IMR-90 (cell line): Measurements from ENCODE around the gene LCA5L. TPM values are rescaled to one million over a fixed set of nuclear protein-coding genes. Genes with fewer than 3 reads are reported as not detected.

Source experiments
- ATAC-seq: fragments of 200-7000 bp; cut with Tn5 transposase; 2 replicates; pipeline ENCODE4 v1.9.1; 2020; ENCODE audit warnings: low read depth, mild to moderate bottlenecking, moderate library complexity
- BruUV-seq: library from RNA; stranded (reverse); fragments of 400-500 nt; replicated peaks from 2 replicates; lab custom pipeline; 2021; lab: Mats Ljungman, UMichigan
- CTCF ChIA-PET: fragments of 300-600 bp; formaldehyde crosslinking; extraction: SDS; loops from one replicate; lab custom pipeline; 2021; ENCODE audit warnings: antibody characterized with exemption; lab: Yijun Ruan, JAX
- POLR2A ChIA-PET: fragments of 300-600 bp; sonication (Branson Sonifier 250); formaldehyde crosslinking; loops from one replicate; lab custom pipeline; 2022; ENCODE audit warnings: antibody characterized with exemption; ENCODE audit not compliant: unreplicated experiment; lab: Charles Lee
- DNase-seq: peaks from one replicate; pipeline ENCODE4 v3.0.0; 2013
- H2AFZ ChIP-seq: replicated peaks from 2 replicates; pipeline ENCODE3; 2013; ENCODE audit warnings: low read length, mild to moderate bottlenecking; ENCODE audit not compliant: poor library complexity
- H2AK5ac ChIP-seq: 2 replicates; pipeline ENCODE4 v1.6.1; 2013; ENCODE audit warnings: low read depth, low read length, inconsistent platforms
- H2AK9ac ChIP-seq: replicated peaks from 2 replicates; pipeline ENCODE3; 2013; ENCODE audit warnings: mild to moderate bottlenecking, low read depth, low read length, moderate library complexity; ENCODE audit not compliant: poor library complexity
- H2BK120ac ChIP-seq: 2 replicates; pipeline ENCODE4 v1.6.1; 2013; ENCODE audit warnings: low read depth, low read length, inconsistent platforms
- H2BK15ac ChIP-seq: 3 replicates; pipeline ENCODE4 v1.6.1; 2013; ENCODE audit warnings: low read depth, low read length, inconsistent platforms
- H2BK20ac ChIP-seq: 2 replicates; pipeline ENCODE4 v1.6.1; 2013; ENCODE audit warnings: low read depth, mild to moderate bottlenecking, inconsistent platforms, low read length, moderate library complexity
- H2BK5ac ChIP-seq: 2 replicates; pipeline ENCODE4 v1.6.1; 2013; ENCODE audit warnings: mild to moderate bottlenecking, low read depth, low read length, inconsistent platforms; ENCODE audit not compliant: poor library complexity, severe bottlenecking
- H3K14ac ChIP-seq: replicated peaks from 2 replicates; pipeline ENCODE4 v1.6.1; 2013; ENCODE audit warnings: low read depth, low read length, inconsistent platforms
- H3K18ac ChIP-seq: 2 replicates; pipeline ENCODE4 v1.6.1; 2013; ENCODE audit warnings: low read depth, low read length, control low read depth
- H3K23ac ChIP-seq: 2 replicates; pipeline ENCODE4 v1.6.1; 2013; ENCODE audit warnings: low read depth, low read length, inconsistent platforms
- H3K27ac ChIP-seq: 2 replicates; pipeline ENCODE4 v1.5.1; 2013; ENCODE audit warnings: mild to moderate bottlenecking, control low read depth, low read length; ENCODE audit not compliant: insufficient read depth
- H3K27me3 ChIP-seq: 2 replicates; pipeline ENCODE4 v1.6.1; 2013; ENCODE audit warnings: low read length; ENCODE audit not compliant: control insufficient read depth, insufficient read depth
- H3K36me3 ChIP-seq: 2 replicates; pipeline ENCODE4 v1.6.1; 2013; ENCODE audit warnings: low read length, mixed read lengths; ENCODE audit not compliant: control insufficient read depth, insufficient read depth
- H3K4ac ChIP-seq: 2 replicates; pipeline ENCODE4 v1.6.1; 2013; ENCODE audit warnings: low read depth, low read length, inconsistent platforms
- H3K4me1 ChIP-seq: 2 replicates; pipeline ENCODE4 v1.6.1; 2013; ENCODE audit warnings: low read length, mixed read lengths; ENCODE audit not compliant: control insufficient read depth, insufficient read depth
- H3K4me2 ChIP-seq: 2 replicates; pipeline ENCODE4 v1.6.1; 2013; ENCODE audit warnings: low read depth, mild to moderate bottlenecking, control low read depth, low read length, moderate library complexity
- H3K4me3 ChIP-seq: 2 replicates; pipeline ENCODE4 v1.5.1; 2013; ENCODE audit warnings: low read depth, mild to moderate bottlenecking, control low read depth, low read length, moderate library complexity; ENCODE audit not compliant: insufficient read depth
- H3K56ac ChIP-seq: 2 replicates; pipeline ENCODE4 v1.6.1; 2013; ENCODE audit warnings: low read length, inconsistent platforms; ENCODE audit not compliant: insufficient read depth; ENCODE audit errors: extremely low read depth
- H3K79me1 ChIP-seq, 2 experiments: 2 replicates each; pipeline ENCODE4 v1.6.1; 2013; ENCODE audit warnings: low read length in 2 of 2, inconsistent platforms in 1 of 2, low read depth in 1 of 2
- H3K9ac ChIP-seq: 2 replicates; pipeline ENCODE4 v1.6.1; 2013; ENCODE audit warnings: low read depth, low read length, control low read depth
- H3K9me1 ChIP-seq: 2 replicates; pipeline ENCODE4 v1.6.1; 2013; ENCODE audit warnings: low read length, inconsistent platforms; ENCODE audit not compliant: insufficient read depth
- H3K9me3 ChIP-seq: 2 replicates; pipeline ENCODE4 v1.6.1; 2013; ENCODE audit warnings: low read length; ENCODE audit not compliant: control insufficient read depth, insufficient read depth
- H4K20me1 ChIP-seq: 2 replicates; pipeline ENCODE4 v1.6.1; 2013; ENCODE audit warnings: low read length, inconsistent platforms; ENCODE audit not compliant: insufficient read depth
- H4K5ac ChIP-seq: 2 replicates; pipeline ENCODE4 v1.6.1; 2013; ENCODE audit warnings: mild to moderate bottlenecking, low read depth, low read length, control low read depth
- H4K8ac ChIP-seq, 2 experiments: 2 replicates each; pipeline ENCODE4 v1.6.1; 2013; ENCODE audit warnings: low read depth in 2 of 2, low read length in 2 of 2, control low read depth in 1 of 2, inconsistent platforms in 1 of 2
- H4K91ac ChIP-seq: 2 replicates; pipeline ENCODE4 v1.6.1; 2013; ENCODE audit warnings: low read depth, low read length, inconsistent platforms; ENCODE audit not compliant: insufficient read depth
- BHLHE40 ChIP-seq: fragments of 150-350 bp; IDR thresholded peaks from 2 replicates; pipeline ENCODE4 v1.6.1; 2016; ENCODE audit warnings: mild to moderate bottlenecking, low read depth, low read length
- CEBPB ChIP-seq: IDR thresholded peaks from 2 replicates; pipeline ENCODE4 v1.6.1; 2012; ENCODE audit warnings: low read depth, low read length, improper control_type of control experiment
- CHD1 ChIP-seq: IDR thresholded peaks from 2 replicates; pipeline ENCODE4 v1.6.1; 2012; ENCODE audit warnings: low read depth, low read length, improper control_type of control experiment
- CTCF ChIP-seq: conservative IDR thresholded peaks from 2 replicates; pipeline ENCODE4 v1.5.1; 2012; ENCODE audit warnings: mild to moderate bottlenecking, low read depth, low read length, improper control_type of control experiment
- FOS ChIP-seq: fragments of 150-350 bp; IDR thresholded peaks from 2 replicates; pipeline ENCODE4 v1.6.1; 2016; ENCODE audit warnings: low read depth, low read length
- MAFK ChIP-seq: IDR thresholded peaks from 2 replicates; pipeline ENCODE4 v1.6.1; 2012; ENCODE audit warnings: low read depth, low read length, improper control_type of control experiment
- MAZ ChIP-seq: IDR thresholded peaks from 2 replicates; pipeline ENCODE4 v1.6.1; 2012; ENCODE audit warnings: low read depth, mild to moderate bottlenecking, low read length, improper control_type of control experiment, moderate library complexity, borderline replicate concordance
- MXI1 ChIP-seq: IDR thresholded peaks from 2 replicates; pipeline ENCODE4 v1.6.1; 2012; ENCODE audit warnings: low read depth, mild to moderate bottlenecking, low read length, moderate library complexity, borderline replicate concordance
- NFE2L2 ChIP-seq: fragments of 150-350 bp; IDR thresholded peaks from 2 replicates; pipeline ENCODE4 v1.6.1; 2016; ENCODE audit warnings: low read depth, mild to moderate bottlenecking, low read length
- POLR2A ChIP-seq: IDR thresholded peaks from 2 replicates; pipeline ENCODE4 v1.6.1; 2012; ENCODE audit warnings: mild to moderate bottlenecking, low read depth, low read length
- RAD21 ChIP-seq: IDR thresholded peaks from 2 replicates; pipeline ENCODE4 v1.6.1; 2012; ENCODE audit warnings: low read length, improper control_type of control experiment
- RCOR1 ChIP-seq: IDR thresholded peaks from 2 replicates; pipeline ENCODE4 v1.6.1; 2012; ENCODE audit warnings: mild to moderate bottlenecking, low read length, improper control_type of control experiment; ENCODE audit not compliant: insufficient replicate concordance
- RFX5 ChIP-seq: IDR thresholded peaks from 2 replicates; pipeline ENCODE4 v1.8.0; 2012; ENCODE audit warnings: low read depth, mild to moderate bottlenecking, low read length, moderate library complexity
- SMC3 ChIP-seq: fragments of 150-350 bp; IDR thresholded peaks from 2 replicates; pipeline ENCODE4 v1.6.1; 2016; ENCODE audit warnings: low read depth, mild to moderate bottlenecking, antibody characterized with exemption, low read length, moderate library complexity
- USF2 ChIP-seq: fragments of 150-350 bp; IDR thresholded peaks from 2 replicates; pipeline ENCODE4 v1.6.1; 2017; ENCODE audit warnings: mild to moderate bottlenecking, antibody characterized with exemption, low read length, low read depth
- WGBS, 2 experiments: methylation state at CpG; one replicate each; pipeline versions ENCODE4 v1.1.5 to v1.1.7; 2013; ENCODE audit warnings: missing lambda C conversion rate in 2 of 2; ENCODE audit not compliant: insufficient read length in 1 of 2; ENCODE audit errors: extremely low coverage in 2 of 2; 5-methylcytosine and 5-hydroxymethylcytosine counted together
- dilution Hi-C: fragments of 300-500 bp; cut with HindIII; formaldehyde crosslinking; loops from one replicate; pipeline ENCODE4 v1.14.3; 2018; ENCODE audit warnings: low sequenced_read_pairs; ENCODE audit not compliant: unreplicated experiment
- in situ Hi-C: fragments of 300-500 bp; cut with MboI; formaldehyde crosslinking; loops from 3 replicates; pipeline ENCODE4 v1.14.3; 2019; ENCODE audit warnings: low sequenced_read_pairs, inconsistent platforms, mixed read lengths
- intact Hi-C: fragments of 100-400 bp; cut with micrococcal nuclease; formaldehyde crosslinking; loops from 2 replicates; pipeline ENCODE4 v1.10.0; 2022
- polyA plus RNA-seq, 3 experiments: library from polyadenylated mRNA; depleted of rRNA; stranded (reverse); fragments of >200 nt; gene quantifications; 2 replicates each; pipeline ENCODE4 v1.2.3, GENCODE V29; 2012; ENCODE audit warnings: low replicate concordance in 1 of 3
- total RNA-seq: library from RNA; depleted of rRNA; stranded (reverse); fragments of >200 nt; gene quantifications from 2 replicates; pipeline ENCODE4 v1.2.3, GENCODE V29; 2012

The LCA5L gene
- total and polyA plus RNA-seq, 2 of the 4 experiments (the other 2 are of a cell fraction), result 0.18 to 0.26 TPM

DNA sequence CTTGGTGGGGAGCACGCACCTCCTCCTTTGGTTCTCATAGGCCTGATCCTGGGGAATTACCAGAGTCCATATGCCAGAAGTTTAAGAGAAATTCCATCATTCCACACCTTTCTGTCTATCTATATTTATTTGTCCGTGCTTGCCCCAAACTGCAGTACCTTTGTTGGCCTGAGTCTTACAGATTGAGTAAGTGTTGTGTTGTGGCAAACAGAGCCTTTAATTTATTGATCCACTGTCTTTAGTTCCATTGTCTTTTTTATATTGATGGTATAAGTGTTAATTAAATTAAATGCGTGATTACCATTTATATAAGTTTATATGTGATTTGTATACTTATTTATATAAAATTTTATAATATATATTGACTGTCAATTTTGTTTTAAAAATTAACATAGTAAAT lies 11.1 kb upstream of the LCA5L start:
- Histone ChIP-seq H3K9ac (no peak overlapping the region), H2AFZ (no peak overlapping the region), H4K91ac (no peak overlapping the region), H3K23ac (no peak overlapping the region), H3K79me1 (no peaks in the 10 kb centered on the region), H4K5ac (no peak overlapping the region), H3K9me1 (0 out of 2 replicates have a peak, but pooled peaks cover 3% of the 10 kb centered on the region), H3K9me3 (no peaks in the 10 kb centered on the region), H3K27ac (no peak overlapping the region), H2BK5ac (no peak overlapping the region), H4K20me1 (no peaks in the 10 kb centered on the region), H3K4me1 (no peaks in the 10 kb centered on the region; the same call in none of the 2 replicates), H2AK9ac (no peak overlapping the region), H3K14ac (no peak overlapping the region), H3K18ac (no peak overlapping the region), H3K36me3 (no peaks in the 10 kb centered on the region), H2AK5ac (no peak overlapping the region), H4K8ac (no peak overlapping the region), H3K56ac (no peak overlapping the region), H2BK120ac (no peak overlapping the region), H2BK20ac (no peak overlapping the region), H3K27me3 (no peaks in the 10 kb centered on the region; the same call in 1 of the 2 replicates), H3K4ac (no peak overlapping the region), H3K4me3 (no peak overlapping the region), H3K4me2 (no peak overlapping the region), H2BK15ac (no peak overlapping the region)
- no TSS peak for BruUV-seq
- in situ Hi-C loops (no loop called here), dilution Hi-C loops (no loop called here), intact Hi-C loops (no loop called here)
- DNase-seq, result no peak
- no peak; the same call in 1 of the 2 replicates for TF ChIP-seq CTCF
- TF ChIP-seq MXI1, result no peak
- no peak for TF ChIP-seq NFE2L2
- no peak for TF ChIP-seq MAFK
- TF ChIP-seq SMC3, result no peak
- TF ChIP-seq CHD1, result no peak
- TF ChIP-seq BHLHE40, result no peak
- TF ChIP-seq RAD21, result no peak
- TF ChIP-seq RCOR1, result no peak
- TF ChIP-seq MAZ, result no peak
- no peak for TF ChIP-seq POLR2A
- no peak for TF ChIP-seq CEBPB
- TF ChIP-seq RFX5, result no peak
- TF ChIP-seq USF2, result no peak
- no peak for TF ChIP-seq FOS
- ChIA-PET CTCF (no interaction called here), POLR2A (no interaction called here)
- ATAC-seq, result no peak
- WGBS, 2 experiments, result no CpG with 5 or more reads among the region's 3 CpGs
